HG03039 (cell line): ENCODE data around the gene SOX3.

Source experiments
- ATAC-seq: cut with Tn5 transposase; IDR thresholded peaks from one replicate; pipeline ENCODE4 v1.9.1; 2021; ENCODE audit warnings: mild to moderate bottlenecking, moderate library complexity; ENCODE audit not compliant: unreplicated experiment

Gene SOX3

GRCh38 chrX:140500441-140500840 lies 4.4 kb downstream of the SOX3 start:
- no peak for ATAC-seq

- ATAC-seq, result no peak
Measured at GRCh38 chrX:140495739-140496138, 9.1 kb downstream of the SOX3 start.

GRCh38 chrX:140492066-140492994 lies 12.5 kb downstream of the SOX3 start:
- ATAC-seq, result no peak

GRCh38 chrX:140480765-140481164 lies 24.1 kb downstream of the SOX3 start:
- ATAC-seq, result no peak

GRCh38 chrX:140477987-140478386 lies 26.9 kb downstream of the SOX3 start:
- no peak for ATAC-seq

- no peak for ATAC-seq
Measured at GRCh38 chrX:140475025-140475424, 29.8 kb downstream of the SOX3 start.

- no peak for ATAC-seq
Measured at GRCh38 chrX:140467211-140467610, 37.7 kb downstream of the SOX3 start.
